Mucosa of descending colon (tissue), 3 donors: ENCODE measurements around the gene PTPN18. TPM values are rescaled to one million over a fixed set of nuclear protein-coding genes. Genes with fewer than 3 reads are reported as not detected.
"Not testable (repeated sequence)": the region's sequence is repeated elsewhere in the genome, so short reads cannot be mapped to it uniquely, and the experiment has no call there.

Experiments used
- ATAC-seq: fragments of 200-7000 bp; cut with Tn5 transposase; one replicate; pipeline ENCODE4 v1.9.1; 2020; ENCODE audit warnings: mild to moderate bottlenecking, moderate library complexity
- DNase-seq, 3 donors: peaks; one replicate each; pipeline ENCODE4 v3.0.0-alpha.2; 2020
- H3K36me3 ChIP-seq: fragments of 200-600 bp; one replicate; pipeline ENCODE4 v1.8.0; 2021; ENCODE audit warnings: low read depth, mild to moderate bottlenecking
- H3K4me1 ChIP-seq: fragments of 200-600 bp; one replicate; pipeline ENCODE4 v1.8.0; 2021; ENCODE audit warnings: low read depth, mild to moderate bottlenecking
- H3K4me3 ChIP-seq: fragments of 200-600 bp; one replicate; pipeline ENCODE4 v1.8.0; 2021; ENCODE audit warnings: mild to moderate bottlenecking
- H3K9me3 ChIP-seq: fragments of 200-600 bp; one replicate; pipeline ENCODE4 v1.8.0; 2021; ENCODE audit warnings: mild to moderate bottlenecking
- intact Hi-C, 2 donors: fragments of 100-400 bp; cut with DNase I in 1 of 2; cut with micrococcal nuclease in 1 of 2; formaldehyde crosslinking; loops; one replicate each; pipeline versions ENCODE4 v1.11.0 to v1.11.1; 2022; cut with DNase I, micrococcal nuclease
- total RNA-seq, 3 donors: library from RNA; stranded (reverse); fragmentation: NEBNext Ultra II Directional in 2 of 3; extraction: Animal tissue kit (Norgen Biotek cat#: 25700) in 2 of 3; gene quantifications; one replicate each; pipeline versions ENCODE4 v1.2.1 to v1.2.4, GENCODE V29; 2021 to 2023
- TF ChIP-seq, protein P1 (sequence below): fragments of 200-600 bp; IDR thresholded peaks from one replicate; pipeline ENCODE4 v1.8.0; 2022; ENCODE audit warnings: antibody characterized with exemption, mild to moderate bottlenecking
- donor health status: DM: no; HTN: no; CAD: no; lungs with moderate emphysema.
- donor health status: DM: no; HTN: no; CAD: no.
- donor health status: DM: no; HTN: yes; CAD: no.

Gene PTPN18
- total RNA-seq, 3 donors from 2014 or later: 115 to 197 (median 120) TPM

DNA sequence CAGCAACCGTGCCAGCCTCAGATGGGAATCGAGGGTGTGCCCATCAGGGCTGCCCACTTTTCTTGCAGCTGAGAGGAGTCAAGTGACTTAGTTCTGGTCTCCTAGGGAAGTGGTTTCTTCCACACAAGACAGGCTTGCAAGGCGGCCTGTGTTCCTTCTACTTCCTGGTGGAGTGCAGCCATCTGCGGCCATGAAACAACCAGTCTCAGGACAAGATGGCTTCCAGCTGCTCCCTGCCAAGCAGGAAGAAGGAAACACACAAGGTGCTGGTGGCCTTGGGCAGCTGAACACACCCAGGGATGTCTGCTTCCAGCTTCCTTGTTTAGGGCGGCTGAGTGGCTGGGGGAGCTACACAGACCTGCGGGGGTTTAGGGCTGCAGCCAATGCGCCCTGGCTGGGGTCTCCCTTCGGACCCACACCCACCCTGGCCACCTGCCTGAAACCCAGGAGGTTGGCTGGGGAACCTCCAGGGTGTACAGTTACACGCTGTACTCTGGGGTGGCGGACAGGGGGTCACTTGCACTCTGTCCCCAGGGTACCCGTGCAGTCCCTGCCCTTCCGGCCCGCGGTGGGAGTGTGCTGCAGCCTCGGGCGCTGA, 34.7 kb downstream of the PTPN18 start:
- no peaks in the 10 kb centered on the region for H3K36me3 ChIP-seq
- intact Hi-C loops: no loop called here
- H3K9me3 ChIP-seq: no peaks in the 10 kb centered on the region
- peak overlapping the region; percentile 46 for H3K4me3 ChIP-seq
- DNase-seq: peak in 2 of 3 donors; percentile 73 to 76
- peak; percentile 81 for ATAC-seq
- TF ChIP-seq, protein P1, sequence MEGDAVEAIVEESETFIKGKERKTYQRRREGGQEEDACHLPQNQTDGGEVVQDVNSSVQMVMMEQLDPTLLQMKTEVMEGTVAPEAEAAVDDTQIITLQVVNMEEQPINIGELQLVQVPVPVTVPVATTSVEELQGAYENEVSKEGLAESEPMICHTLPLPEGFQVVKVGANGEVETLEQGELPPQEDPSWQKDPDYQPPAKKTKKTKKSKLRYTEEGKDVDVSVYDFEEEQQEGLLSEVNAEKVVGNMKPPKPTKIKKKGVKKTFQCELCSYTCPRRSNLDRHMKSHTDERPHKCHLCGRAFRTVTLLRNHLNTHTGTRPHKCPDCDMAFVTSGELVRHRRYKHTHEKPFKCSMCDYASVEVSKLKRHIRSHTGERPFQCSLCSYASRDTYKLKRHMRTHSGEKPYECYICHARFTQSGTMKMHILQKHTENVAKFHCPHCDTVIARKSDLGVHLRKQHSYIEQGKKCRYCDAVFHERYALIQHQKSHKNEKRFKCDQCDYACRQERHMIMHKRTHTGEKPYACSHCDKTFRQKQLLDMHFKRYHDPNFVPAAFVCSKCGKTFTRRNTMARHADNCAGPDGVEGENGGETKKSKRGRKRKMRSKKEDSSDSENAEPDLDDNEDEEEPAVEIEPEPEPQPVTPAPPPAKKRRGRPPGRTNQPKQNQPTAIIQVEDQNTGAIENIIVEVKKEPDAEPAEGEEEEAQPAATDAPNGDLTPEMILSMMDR: no peak
- peaks cover 12% of the 10 kb centered on the region for H3K4me1 ChIP-seq

DNA sequence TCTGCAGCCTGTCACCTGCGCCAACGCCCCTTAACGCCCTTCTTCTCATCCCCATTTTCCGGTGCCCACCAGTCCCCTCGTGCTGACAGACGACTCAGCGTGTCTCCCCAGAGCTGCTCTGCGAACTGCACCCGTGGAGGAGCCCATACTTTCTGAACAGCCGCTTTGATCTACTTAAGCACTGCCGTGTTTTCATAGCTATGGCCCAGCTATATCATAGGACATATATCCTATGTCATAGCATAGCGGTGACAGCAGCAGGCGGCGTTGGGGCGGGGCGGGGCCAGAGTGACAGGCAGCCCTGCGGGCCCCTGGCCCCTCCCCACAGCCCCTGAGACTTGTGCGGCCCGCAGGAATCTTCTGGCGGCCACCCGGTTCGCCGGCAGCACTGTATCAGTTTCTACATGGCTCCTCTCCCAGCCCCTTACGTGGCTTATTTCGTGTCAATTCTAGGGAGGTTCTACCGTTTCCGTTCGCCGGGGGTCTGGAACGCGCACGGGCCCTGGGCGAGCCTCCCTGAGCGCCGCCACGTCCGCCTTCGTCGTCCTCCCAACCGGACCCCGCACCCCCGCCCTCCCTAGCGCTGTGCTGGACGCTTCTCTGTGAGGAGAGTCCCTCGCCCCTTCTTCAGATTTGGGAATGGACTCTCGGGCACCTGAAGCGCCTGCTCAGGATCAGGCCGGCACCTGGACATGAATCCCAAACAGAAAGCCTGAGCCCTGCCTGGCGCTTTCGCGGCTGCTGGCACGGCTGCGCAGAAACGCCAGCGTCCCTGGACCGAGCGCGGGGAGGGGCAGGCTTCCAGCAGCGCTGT, 35.4 kb downstream of the PTPN18 start:
- DNase-seq: peak; percentile 94 to 96 (median 95)
- H3K4me3 ChIP-seq: peak overlapping the region; percentile 46
- H3K36me3 ChIP-seq: no peaks in the 10 kb centered on the region
- peaks cover 12% of the 10 kb centered on the region for H3K4me1 ChIP-seq
- H3K9me3 ChIP-seq: no peaks in the 10 kb centered on the region
- intact Hi-C loops: no loop called here
- TF ChIP-seq, protein P1: no peak
- peak; percentile 97 for ATAC-seq

DNA sequence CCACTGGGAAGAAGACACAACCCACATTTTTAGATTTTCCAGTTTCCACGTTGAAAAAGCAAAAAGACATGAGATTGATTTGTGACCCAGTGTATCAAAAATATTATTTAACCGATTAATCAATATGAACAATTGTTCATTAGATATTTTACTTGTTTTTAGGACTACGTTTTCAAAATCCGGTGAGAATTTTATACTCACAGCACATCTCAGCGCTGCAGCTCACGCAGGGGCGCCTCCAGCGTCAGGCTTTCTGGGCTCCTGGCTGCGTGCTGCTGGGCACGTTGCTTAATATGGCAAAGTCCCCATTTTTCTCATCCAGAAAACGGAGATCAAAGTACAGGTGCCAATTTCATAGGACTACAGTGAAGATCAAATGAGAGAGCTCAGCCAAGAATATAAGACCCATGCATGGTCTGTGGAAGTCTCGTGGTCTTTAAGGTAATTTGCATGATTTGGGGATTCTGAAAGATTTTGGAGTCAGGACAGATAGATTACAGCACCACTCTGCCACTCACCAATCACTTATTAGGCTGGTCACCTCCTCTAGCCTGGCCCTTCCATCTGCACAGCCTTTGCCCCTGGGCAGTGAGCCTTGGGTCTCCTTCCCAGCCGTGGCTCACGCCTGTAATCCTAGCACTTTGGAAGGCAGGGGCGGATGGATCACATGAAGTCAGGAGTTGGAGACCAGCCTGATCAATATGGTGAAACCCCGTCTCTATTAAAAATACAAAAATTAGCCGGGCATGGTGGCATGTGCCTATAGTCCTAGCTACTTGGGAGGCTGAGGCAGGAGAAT, 36.2 kb downstream of the PTPN18 start:
- peaks cover 12% of the 10 kb centered on the region for H3K4me1 ChIP-seq
- no peaks in the 10 kb centered on the region for H3K9me3 ChIP-seq
- intact Hi-C loops: no loop called here
- H3K4me3 ChIP-seq: no peak overlapping the region
- ATAC-seq: no peak
- DNase-seq: peak in 1 of 3 donors; percentile 19
- no peaks in the 10 kb centered on the region for H3K36me3 ChIP-seq
- TF ChIP-seq, protein P1: no peak

DNA sequence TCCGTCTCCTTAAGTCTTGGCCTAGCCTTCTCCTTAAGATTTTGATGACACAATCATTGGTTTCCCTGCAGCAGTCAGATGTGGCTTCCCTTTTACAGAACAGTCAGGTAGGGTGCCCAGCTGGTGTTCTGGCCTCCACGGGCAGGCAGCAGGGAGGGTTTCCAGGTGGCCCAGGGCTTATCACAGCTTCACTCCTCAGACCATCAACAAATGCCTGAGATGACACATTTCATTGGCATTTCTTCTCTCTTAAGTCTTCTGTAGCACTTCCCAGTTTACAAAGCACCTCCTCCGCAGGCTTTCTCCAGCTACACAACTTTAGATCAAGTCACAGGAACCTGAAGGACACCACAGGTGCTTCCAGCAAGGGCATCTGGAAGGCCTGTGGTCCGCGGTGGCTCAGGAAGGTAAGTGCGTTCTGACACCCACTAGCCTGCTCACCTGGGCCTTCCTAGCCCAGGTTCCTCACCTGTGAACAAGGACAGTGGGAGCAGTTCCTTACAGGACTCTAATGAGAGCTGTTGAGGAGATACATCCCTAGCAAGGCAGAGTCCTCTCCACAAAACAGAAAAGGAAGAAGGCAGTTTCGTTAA, 37.6 kb downstream of the PTPN18 start:
- Histone ChIP-seq H3K4me1 (peaks cover 12% of the 10 kb centered on the region), H3K36me3 (no peaks in the 10 kb centered on the region), H3K9me3 (no peaks in the 10 kb centered on the region), H3K4me3 (no peak overlapping the region)
- intact Hi-C loops: no loop called here
- TF ChIP-seq, protein P1: no peak
- ATAC-seq: no peak
- no peak for DNase-seq

DNA sequence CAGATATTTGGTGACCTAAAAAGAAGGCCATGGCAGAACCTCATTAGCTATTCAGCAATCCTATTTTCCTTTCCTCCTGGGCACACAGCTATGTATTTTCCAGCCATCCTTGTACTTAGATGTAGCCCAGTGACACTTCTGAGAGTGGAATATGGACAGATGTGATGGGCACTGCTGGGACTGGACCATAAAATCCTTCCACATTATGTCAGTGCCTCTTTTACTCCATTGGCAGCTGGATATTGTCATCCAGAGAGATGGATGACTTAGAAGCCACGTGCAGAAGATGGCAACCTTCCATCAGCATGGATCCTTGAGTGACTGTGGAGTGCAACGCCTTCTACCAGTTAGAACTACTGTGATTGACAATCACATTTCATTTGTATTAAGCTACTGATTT, 50.4 kb downstream of the PTPN18 start:
- intact Hi-C loops, DNase-seq, H3K4me1 ChIP-seq, H3K4me3 ChIP-seq, ATAC-seq, H3K36me3 ChIP-seq, H3K9me3 ChIP-seq: not testable (repeated sequence)

DNA sequence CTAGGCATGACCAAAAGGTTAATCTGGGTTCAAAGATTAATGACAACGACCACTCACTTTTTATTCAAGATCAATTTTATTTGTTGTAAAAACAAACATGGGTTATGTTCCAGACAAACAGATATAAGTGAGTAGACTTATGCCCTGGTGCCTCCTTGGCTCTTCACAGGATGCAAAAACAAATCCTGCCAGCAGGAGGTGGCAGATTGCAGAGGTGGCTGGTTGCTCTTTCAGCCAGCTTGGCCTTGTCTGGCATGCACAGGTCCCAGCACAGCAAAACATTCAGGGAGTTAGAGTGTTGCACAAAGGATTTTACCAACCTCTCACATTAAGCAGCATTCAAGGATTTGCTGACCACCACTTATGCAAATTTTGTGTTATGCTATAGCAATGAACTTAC, 60.8 kb downstream of the PTPN18 start:
- H3K36me3 ChIP-seq, H3K9me3 ChIP-seq, ATAC-seq, H3K4me3 ChIP-seq, intact Hi-C loops, H3K4me1 ChIP-seq: not testable (repeated sequence)
- DNase-seq: peak in 2 of 3 donors; percentile 51 to 66

DNA sequence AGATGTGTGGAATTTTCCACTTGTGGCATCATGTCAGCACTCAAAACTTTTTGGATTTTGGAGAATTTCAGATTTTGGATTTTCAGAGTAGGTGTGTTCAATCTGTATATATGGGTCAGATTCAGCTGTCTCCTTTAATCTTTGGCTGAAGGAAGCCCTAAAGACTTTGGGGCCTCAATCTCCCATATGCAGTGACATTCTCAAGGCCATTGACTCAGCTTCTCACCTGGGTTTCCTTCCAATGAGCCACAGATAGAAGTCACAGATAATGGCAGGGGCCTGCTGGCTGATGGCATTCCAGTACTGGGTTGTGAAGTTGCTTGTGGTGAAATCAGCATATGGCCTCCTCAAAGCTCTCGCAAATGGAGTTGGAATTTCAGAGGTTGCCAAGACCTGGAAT, 63.0 kb downstream of the PTPN18 start:
- H3K4me1 ChIP-seq, intact Hi-C loops, H3K36me3 ChIP-seq, ATAC-seq, H3K4me3 ChIP-seq, H3K9me3 ChIP-seq, DNase-seq: not testable (repeated sequence)
